ENCODE results near the gene SMIM1. TPM values are rescaled to one million over a fixed set of nuclear protein-coding genes. Genes with fewer than 3 reads are reported as not detected.

Gene SMIM1
- total and polyA plus RNA-seq, 9 of the 15 experiments (the other 6 are each of a cell fraction or from before 2014, with no cell fraction given), result 2.3 to 125 (median 24.3) TPM

DNA sequence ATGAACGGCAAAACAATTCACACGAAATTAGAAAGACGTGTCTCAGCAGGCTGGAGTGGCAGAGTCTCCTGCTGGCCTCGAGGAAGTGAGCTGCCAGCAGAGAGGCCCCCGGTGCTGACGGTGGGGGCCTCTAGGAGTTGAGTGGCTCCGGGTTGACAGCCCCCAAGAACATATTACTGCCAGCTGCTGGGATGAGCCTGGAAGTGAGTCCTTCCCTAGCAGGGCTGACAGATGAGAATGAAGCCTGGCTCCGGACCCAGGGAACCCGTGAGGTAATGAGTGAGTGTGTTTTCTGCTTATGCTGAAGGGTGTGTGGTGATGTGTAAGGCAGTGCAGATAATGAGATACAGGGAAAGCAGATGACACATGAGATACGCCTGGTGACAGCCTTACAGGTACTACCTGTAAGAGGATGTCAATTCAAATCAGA, 47.2 kb downstream of the SMIM1 start:
- Histone ChIP-seq H3K27ac (ENCODE audit: extremely low read depth, low read depth, low read length) (no peak overlapping the region), H4K20me1 (replicated peaks; ENCODE audit: control insufficient read depth, insufficient read depth, low read length) (no peaks in the 10 kb centered on the region), H3K9me3 (replicated peaks; ENCODE audit: control insufficient read depth, insufficient read depth, low read depth, low read length) (no peaks in the 10 kb centered on the region), H3K4me1 (replicated peaks in 1 of 2; ENCODE audit: control insufficient read depth in 2 of 2, insufficient read depth in 2 of 2, low read length in 2 of 2) (peaks cover 7 to 38% of the 10 kb centered on the region in 2 experiments; a peak in 4 of 5 replicates), H3K4me2 (ENCODE audit: insufficient read depth, low read length) (no peak overlapping the region), H2AFZ (ENCODE audit: low read depth, low read length) (no peak overlapping the region), H3K36me3 (ENCODE audit: control insufficient read depth, insufficient read depth, low read length) (peaks cover 48% of the 10 kb centered on the region; the same call in 2 of the 3 replicates), H3K4me3 (no peak overlapping the region), H3K9me1 (ENCODE audit: control insufficient read depth, insufficient read depth, low read length) (peaks cover 7% of the 10 kb centered on the region), H3K9ac (ENCODE audit: insufficient read depth in 1 of 2, low read depth in 2 of 2, low read length in 2 of 2) (peak overlapping the region in 1 of 2 experiments; percentile 46; a peak in 1 of 4 replicates), H3K79me2 (ENCODE audit: control insufficient read depth, insufficient read depth, low read length) (no peaks in the 10 kb centered on the region), H3K27me3 (ENCODE audit: control insufficient read depth in 2 of 2, insufficient read depth in 2 of 2, low read length in 2 of 2) (no peaks in the 10 kb centered on the region)
- TF ChIP-seq BRD9 (IDR thresholded peaks at IDR 0.05; ENCODE audit: low read depth, partially characterized antibody) (no peak), BCOR (IDR thresholded peaks at IDR 0.05) (no peak), PHF20 (IDR thresholded peaks at IDR 0.05; ENCODE audit: partially characterized antibody) (no peak), TAL1 (IDR thresholded peaks at IDR 0.05) (no peak), PPARD (CRISPR knock-in tag; IDR thresholded peaks at IDR 0.05) (no peak), U2AF1 (optimal IDR thresholded peaks at IDR 0.05; ENCODE audit: low read depth, low read length) (no peak), SIN3B (IDR thresholded peaks at IDR 0.05; ENCODE audit: low read depth) (no peak), GABPB1 (CRISPR knock-in tag; IDR thresholded peaks at IDR 0.05) (no peak), KDM2B (CRISPR knock-in tag; IDR thresholded peaks at IDR 0.05) (no peak), PYGO2 (tag; IDR thresholded peaks at IDR 0.05) (no peak), MEF2D (tag; conservative IDR thresholded peaks at IDR 0.05; ENCODE audit: low read depth) (no peak), KLF13 (tag; IDR thresholded peaks at IDR 0.05; ENCODE audit: borderline replicate concordance, low read depth) (no peak), CEBPB (tag; IDR thresholded peaks at IDR 0.05) (no peak), CC2D1A (IDR thresholded peaks at IDR 0.05) (no peak), SIN3A (IDR thresholded peaks at IDR 0.05; ENCODE audit: borderline replicate concordance in 2 of 2, control insufficient read depth in 1 of 2, low read depth in 2 of 2, low read length in 2 of 2) (no peak), ILF3 (IDR thresholded peaks at IDR 0.05; ENCODE audit: borderline replicate concordance) (no peak), NFIX (CRISPR knock-in tag; IDR thresholded peaks at IDR 0.05; ENCODE audit: low read depth) (no peak)
- TF ChIP-seq, protein P1, sequence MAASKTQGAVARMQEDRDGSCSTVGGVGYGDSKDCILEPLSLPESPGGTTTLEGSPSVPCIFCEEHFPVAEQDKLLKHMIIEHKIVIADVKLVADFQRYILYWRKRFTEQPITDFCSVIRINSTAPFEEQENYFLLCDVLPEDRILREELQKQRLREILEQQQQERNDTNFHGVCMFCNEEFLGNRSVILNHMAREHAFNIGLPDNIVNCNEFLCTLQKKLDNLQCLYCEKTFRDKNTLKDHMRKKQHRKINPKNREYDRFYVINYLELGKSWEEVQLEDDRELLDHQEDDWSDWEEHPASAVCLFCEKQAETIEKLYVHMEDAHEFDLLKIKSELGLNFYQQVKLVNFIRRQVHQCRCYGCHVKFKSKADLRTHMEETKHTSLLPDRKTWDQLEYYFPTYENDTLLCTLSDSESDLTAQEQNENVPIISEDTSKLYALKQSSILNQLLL (CRISPR knock-in tag; IDR thresholded peaks at IDR 0.05; ENCODE audit: borderline replicate concordance), result no peak
- TF ChIP-seq, protein P2, sequence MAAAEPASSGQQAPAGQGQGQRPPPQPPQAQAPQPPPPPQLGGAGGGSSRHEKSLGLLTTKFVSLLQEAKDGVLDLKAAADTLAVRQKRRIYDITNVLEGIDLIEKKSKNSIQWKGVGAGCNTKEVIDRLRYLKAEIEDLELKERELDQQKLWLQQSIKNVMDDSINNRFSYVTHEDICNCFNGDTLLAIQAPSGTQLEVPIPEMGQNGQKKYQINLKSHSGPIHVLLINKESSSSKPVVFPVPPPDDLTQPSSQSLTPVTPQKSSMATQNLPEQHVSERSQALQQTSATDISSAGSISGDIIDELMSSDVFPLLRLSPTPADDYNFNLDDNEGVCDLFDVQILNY (CRISPR knock-in tag; IDR thresholded peaks at IDR 0.05), result no peak
- intact Hi-C loops (cut with micrococcal nuclease), result no loop called here
- ATAC-seq (no peak), FAIRE-seq (no peak), DNase-seq (ENCODE audit: extremely low read depth in 1 of 4, low spot score in 3 of 4) (no peak)
- ChIA-PET POLR2A (interaction anchor here (1.6 kb wide), 1 partner anchor 9 kb away, joined by 4 read pairs; no protein-coding TSS in a partner anchor), CTCF (ENCODE audit: low intra/inter-chr PET ratio) (no interaction called here)
- in situ Hi-C loops (cut with MboI), result no loop called here
- WGBS (ENCODE audit: insufficient coverage, low coverage, missing lambda C conversion rate), result 65% methylated on average over 10 of the region's 10 CpGs
- no TSS peak for BruUV-seq (replicated peaks)
